ENCODE results near the gene B3GLCT.

B3GLCT gene

DNA sequence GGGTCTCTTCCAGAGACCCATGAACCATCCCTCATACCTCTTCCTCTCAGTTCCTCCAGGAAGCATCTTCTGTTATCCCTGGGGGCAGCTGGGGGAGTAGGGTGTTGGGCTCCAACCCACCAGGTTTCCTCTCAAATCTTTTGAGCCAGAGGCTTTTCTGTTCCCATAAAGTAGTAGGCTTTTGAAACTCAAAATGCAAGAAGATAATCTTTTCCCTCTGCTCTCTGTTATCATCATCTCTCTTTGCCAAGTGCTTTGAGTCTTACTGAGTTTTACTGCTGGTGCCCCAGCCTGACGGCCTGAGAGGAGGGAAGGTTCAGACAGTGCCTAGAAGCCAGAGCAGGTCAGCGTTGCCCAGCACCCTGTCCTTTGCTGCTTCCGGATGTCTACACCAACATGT is 157.2 kb downstream of the B3GLCT start:
- no peak for DNase-seq

- DNase-seq = no peak
These were observed 157.8 kb downstream of the B3GLCT start for GRCh38 chr13:31357581-31357980.

DNA sequence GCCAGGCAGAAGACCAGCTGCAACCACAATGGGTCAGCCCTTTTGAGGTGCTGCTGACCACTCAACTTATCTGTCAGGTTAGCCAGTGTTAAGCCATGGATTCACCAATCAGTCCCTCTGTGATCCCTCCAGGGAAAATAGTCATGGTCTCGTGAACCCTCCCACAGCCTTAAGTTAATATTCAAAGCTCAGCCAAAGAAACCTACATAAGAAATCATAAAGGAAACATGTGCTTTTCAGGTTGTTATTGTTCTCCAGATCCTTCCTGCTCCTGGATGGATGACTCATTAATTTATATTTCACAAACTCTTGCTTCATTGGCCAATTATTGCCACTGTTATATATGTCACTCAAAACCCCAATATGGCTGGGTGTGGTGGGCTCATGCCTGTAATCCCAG is 161.9 kb downstream of the B3GLCT start:
- no peak for DNase-seq

DNA sequence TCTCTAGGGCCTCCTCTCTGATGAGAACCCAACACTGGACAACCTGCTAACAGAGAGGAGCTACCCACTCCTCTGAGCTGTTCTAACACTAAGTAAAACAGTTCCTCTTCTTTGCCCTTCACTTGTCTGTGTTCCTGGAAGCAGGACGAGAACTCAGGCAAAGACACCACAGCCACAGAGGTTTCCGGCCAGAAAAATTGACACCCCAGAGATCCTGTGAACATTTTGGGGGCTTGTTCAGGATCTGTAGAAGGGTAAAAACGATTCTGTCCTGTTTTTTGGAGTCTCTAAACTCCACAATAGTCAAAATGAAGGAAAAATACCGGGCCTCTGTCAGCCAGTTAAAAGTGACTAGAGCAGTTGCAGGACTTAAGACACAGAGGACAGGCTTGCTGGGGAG is 165.9 kb downstream of the B3GLCT start:
- no peak for DNase-seq

GRCh38 chr13:31367410-31367809 is 167.6 kb downstream of the B3GLCT start:
- DNase-seq = no peak

DNA sequence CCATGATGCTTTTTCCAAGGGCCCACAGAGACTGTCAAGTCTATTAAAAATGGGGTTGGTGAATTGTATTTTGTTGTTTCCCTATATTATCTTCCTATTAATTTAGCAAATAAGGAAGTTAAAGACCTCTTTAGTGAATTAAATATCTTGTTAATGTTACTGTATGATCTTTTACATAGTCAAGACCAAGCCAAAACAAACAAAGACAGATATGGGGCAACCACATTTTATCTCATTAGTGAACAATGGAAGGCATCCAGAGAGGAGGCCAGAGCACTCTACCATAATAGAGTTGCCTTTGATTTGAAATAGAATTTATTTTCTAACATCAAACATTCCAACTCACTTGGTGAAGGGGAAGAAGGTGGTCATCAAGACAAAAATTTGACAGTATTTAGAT is 169.4 kb downstream of the B3GLCT start:
- no peak for DNase-seq

GRCh38 chr13:31372454-31372853 is 172.7 kb downstream of the B3GLCT start:
- DNase-seq = no peak

DNA sequence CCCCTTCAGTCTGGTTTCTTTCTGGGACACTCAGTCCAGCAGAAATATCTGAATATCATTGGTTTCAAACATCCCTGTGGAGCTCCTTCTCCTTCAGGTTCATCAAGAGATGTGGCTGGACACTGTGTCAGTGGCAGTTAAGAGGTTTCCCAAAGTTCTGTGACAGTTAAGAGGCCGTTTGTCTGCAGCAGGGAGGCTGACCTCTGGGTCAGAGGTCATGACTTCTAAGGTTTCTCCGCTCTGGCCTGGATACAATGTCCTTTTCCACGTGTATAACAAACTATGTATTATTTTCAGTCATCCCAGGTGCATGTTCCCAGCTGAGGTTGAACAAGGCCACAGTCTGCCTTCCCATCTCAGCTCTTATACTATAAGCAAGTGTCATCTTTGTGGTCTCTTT is 174.9 kb downstream of the B3GLCT start:
- no peak for DNase-seq

DNA sequence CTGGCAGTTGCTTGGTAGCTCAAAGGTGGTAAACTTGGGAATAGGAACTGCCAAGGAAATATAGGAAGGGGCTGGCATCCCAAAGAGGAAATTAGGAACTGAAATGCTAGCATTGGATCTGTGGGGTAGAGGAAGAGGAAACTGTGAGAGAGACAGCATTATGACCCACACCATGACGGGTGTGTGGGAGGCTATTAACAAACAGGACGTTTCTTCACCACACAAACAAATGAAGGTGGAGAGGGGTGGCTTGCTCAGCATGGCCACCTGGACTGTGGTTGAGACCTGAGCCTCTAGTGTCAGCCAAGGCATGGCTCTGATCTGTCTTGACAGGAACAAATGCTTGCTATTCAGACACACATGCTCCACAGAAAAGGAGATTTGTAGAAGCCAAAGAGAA is 178.2 kb downstream of the B3GLCT start:
- DNase-seq = no peak

GRCh38 chr13:31380715-31381114 is 180.9 kb downstream of the B3GLCT start:
- DNase-seq = no peak

Measured in NCI-H446 treated with DMSO at 0.1 percent for 48 hours (cell line).